Fibroblast of lung (primary cell): Measurements from ENCODE around the gene CMTM7. TPM values are rescaled to one million over a fixed set of nuclear protein-coding genes. Genes with fewer than 3 reads are reported as not detected.

Experiments used
- DNase-seq, 2 donors: peaks; one replicate each; pipeline versions ENCODE4 v3.0.0 to v3.0.0-alpha.2; 2010; ENCODE audit warnings: low read depth in 2 of 2
- H2AFZ ChIP-seq: 2 replicates; pipeline ENCODE4 v1.5.1; 2012; ENCODE audit warnings: low read length, control low read depth, inconsistent platforms
- H3K27ac ChIP-seq: 2 replicates; pipeline ENCODE4 v1.5.1; 2011; ENCODE audit warnings: low read length, control low read depth; ENCODE audit not compliant: insufficient read depth
- H3K27me3 ChIP-seq: 2 replicates; pipeline ENCODE4 v1.5.1; 2011; ENCODE audit warnings: mild to moderate bottlenecking, low read length; ENCODE audit not compliant: control insufficient read depth, insufficient read depth
- H3K36me3 ChIP-seq: 2 replicates; pipeline ENCODE4 v1.5.1; 2011; ENCODE audit warnings: low read length; ENCODE audit not compliant: control insufficient read depth, insufficient read depth
- H3K4me1 ChIP-seq: 2 replicates; pipeline ENCODE4 v1.5.1; 2011; ENCODE audit warnings: low read length; ENCODE audit not compliant: control insufficient read depth, insufficient read depth; ENCODE audit errors: extremely low read depth
- H3K4me2 ChIP-seq: 2 replicates; pipeline ENCODE4 v1.5.1; 2011; ENCODE audit warnings: low read length, control low read depth; ENCODE audit not compliant: insufficient read depth; ENCODE audit errors: extremely low read depth
- H3K4me3 ChIP-seq, 4 experiments: fragments of 200-600 bp in 1 of 4; sonication (generic) in 1 of 4; replicated peaks in 1 of 4; 2 replicates each; pipeline ENCODE4 v1.5.1; 2011 to 2016; ENCODE audit warnings: low read length in 4 of 4, low read depth in 3 of 4, mild to moderate bottlenecking in 3 of 4, control low read depth in 2 of 4, inconsistent platforms in 1 of 4, mixed read lengths in 1 of 4; ENCODE audit not compliant: insufficient read depth in 1 of 4; ENCODE audit errors: control extremely low read depth in 1 of 4
- H3K79me2 ChIP-seq: 2 replicates; pipeline ENCODE4 v1.5.1; 2012; ENCODE audit warnings: mild to moderate bottlenecking, low read length, inconsistent platforms; ENCODE audit not compliant: control insufficient read depth, insufficient read depth
- H3K9ac ChIP-seq: 2 replicates; pipeline ENCODE4 v1.5.1; 2011; ENCODE audit warnings: mild to moderate bottlenecking, low read length, control low read depth; ENCODE audit not compliant: insufficient read depth
- H3K9me3 ChIP-seq: 2 replicates; pipeline ENCODE4 v1.5.1; 2012; ENCODE audit warnings: low read depth, low read length; ENCODE audit not compliant: control insufficient read depth, insufficient read depth
- H4K20me1 ChIP-seq: 2 replicates; pipeline ENCODE4 v1.5.1; 2011; ENCODE audit warnings: low read length; ENCODE audit not compliant: control insufficient read depth, insufficient read depth; ENCODE audit errors: extremely low read depth
- EZH2 ChIP-seq: IDR thresholded peaks from 2 replicates; pipeline ENCODE4 v1.5.1; 2012; ENCODE audit warnings: low read length, control low read depth, mild to moderate bottlenecking; ENCODE audit errors: missing control alignments
- polyA plus RNA-seq, 2 donors: library from polyadenylated mRNA; depleted of rRNA in 1 of 2; stranded (reverse) in 1 of 2; unstranded in 1 of 2; fragments of >200 nt; gene quantifications; 2 replicates each; pipeline ENCODE4 v1.2.1, GENCODE V29; 2011 to 2012; ENCODE audit warnings: missing spikeins in 1 of 2
- total RNA-seq: library from RNA; depleted of rRNA; stranded (reverse); fragments of >200 nt; gene quantifications from 2 replicates; pipeline ENCODE4 v1.2.1, GENCODE V29; 2014
- TF ChIP-seq, protein P1 (sequence below), 2 donors: IDR thresholded peaks in 1 of 2; conservative IDR thresholded peaks in 1 of 2; 1 replicate in 1 of 2; 2 replicates in 1 of 2; pipeline ENCODE4 v1.5.1; 2011 to 2012; ENCODE audit warnings: low read length in 2 of 2, control low read depth in 1 of 2, inconsistent platforms in 1 of 2, low read depth in 1 of 2, mild to moderate bottlenecking in 1 of 2

Gene CMTM7
- total and polyA plus RNA-seq, 2 donors (not counting 1 experiment from before 2014, with no cell fraction given): 3.5 to 9.3 TPM

DNA sequence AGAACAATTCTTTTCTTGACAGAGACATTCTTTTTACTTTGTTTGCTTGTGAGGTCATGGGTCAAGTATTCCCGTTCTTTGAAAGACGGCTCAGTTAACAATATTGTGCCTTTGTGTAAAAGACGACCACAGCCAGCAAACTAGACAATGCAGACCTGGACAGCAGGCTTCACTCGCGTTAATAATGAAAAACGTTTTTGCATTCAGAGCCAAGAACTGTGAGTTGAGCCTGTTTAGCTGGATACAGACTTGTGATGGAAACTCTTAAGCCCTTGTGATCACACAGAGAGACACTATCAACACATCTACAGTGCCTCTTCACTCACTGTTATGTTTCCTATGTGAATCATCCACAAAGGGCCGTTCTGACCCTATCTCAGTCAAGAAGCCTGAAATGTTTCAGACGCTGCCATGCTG lies 37.3 kb upstream of the CMTM7 start:
- no peaks in the 10 kb centered on the region for H4K20me1 ChIP-seq
- no peaks in the 10 kb centered on the region for H3K36me3 ChIP-seq
- TF ChIP-seq, protein P1, sequence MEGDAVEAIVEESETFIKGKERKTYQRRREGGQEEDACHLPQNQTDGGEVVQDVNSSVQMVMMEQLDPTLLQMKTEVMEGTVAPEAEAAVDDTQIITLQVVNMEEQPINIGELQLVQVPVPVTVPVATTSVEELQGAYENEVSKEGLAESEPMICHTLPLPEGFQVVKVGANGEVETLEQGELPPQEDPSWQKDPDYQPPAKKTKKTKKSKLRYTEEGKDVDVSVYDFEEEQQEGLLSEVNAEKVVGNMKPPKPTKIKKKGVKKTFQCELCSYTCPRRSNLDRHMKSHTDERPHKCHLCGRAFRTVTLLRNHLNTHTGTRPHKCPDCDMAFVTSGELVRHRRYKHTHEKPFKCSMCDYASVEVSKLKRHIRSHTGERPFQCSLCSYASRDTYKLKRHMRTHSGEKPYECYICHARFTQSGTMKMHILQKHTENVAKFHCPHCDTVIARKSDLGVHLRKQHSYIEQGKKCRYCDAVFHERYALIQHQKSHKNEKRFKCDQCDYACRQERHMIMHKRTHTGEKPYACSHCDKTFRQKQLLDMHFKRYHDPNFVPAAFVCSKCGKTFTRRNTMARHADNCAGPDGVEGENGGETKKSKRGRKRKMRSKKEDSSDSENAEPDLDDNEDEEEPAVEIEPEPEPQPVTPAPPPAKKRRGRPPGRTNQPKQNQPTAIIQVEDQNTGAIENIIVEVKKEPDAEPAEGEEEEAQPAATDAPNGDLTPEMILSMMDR (conservative IDR thresholded peaks at IDR 0.05 in 1 of 2, IDR thresholded peaks at IDR 0.05 in 1 of 2; ENCODE audit: low read depth in 1 of 2, low read length in 2 of 2): no peak
- no peak for TF ChIP-seq EZH2
- no peaks in the 10 kb centered on the region for H3K9me3 ChIP-seq
- peak in 1 of 2 donors; percentile 47 for DNase-seq
- no peak overlapping the region for H3K4me3 ChIP-seq
- H3K27ac ChIP-seq: no peak overlapping the region
- no peaks in the 10 kb centered on the region for H3K79me2 ChIP-seq
- no peak overlapping the region for H3K9ac ChIP-seq
- H3K27me3 ChIP-seq: peaks cover 4% of the 10 kb centered on the region
- no peak overlapping the region for H3K4me2 ChIP-seq
- H2AFZ ChIP-seq: no peak overlapping the region
- H3K4me1 ChIP-seq: no peaks in the 10 kb centered on the region

DNA sequence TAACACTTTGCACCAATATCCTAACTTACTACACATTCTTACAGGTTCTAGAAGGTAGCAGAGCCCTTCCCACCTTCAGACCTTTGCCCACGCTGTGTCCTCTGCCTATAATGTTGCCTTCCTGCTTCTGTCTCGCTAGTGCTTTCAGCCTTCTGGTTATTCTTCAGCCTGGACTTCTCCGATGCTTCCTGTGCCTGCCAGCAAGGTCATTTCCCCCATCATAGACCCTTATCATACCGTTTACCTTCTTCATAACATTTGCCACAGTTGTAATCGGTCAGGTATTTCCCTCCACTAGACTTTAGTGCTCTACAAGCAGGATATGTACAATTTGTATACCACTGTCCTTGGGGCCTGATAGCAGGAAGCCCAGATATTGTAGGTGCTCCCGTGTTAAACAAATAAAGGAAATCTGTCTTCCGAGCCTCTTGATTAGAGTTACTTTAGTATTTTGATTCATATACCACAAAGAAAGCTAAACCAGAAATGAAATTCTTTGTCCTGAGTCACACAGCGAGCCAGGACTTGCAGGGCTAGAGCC lies 35.8 kb upstream of the CMTM7 start:
- Histone ChIP-seq H3K4me1 (no peaks in the 10 kb centered on the region), H3K27ac (no peak overlapping the region), H3K4me3 (no peak overlapping the region), H3K9me3 (no peaks in the 10 kb centered on the region), H3K27me3 (peaks cover 4% of the 10 kb centered on the region), H2AFZ (no peak overlapping the region), H4K20me1 (no peaks in the 10 kb centered on the region), H3K36me3 (no peaks in the 10 kb centered on the region), H3K9ac (no peak overlapping the region), H3K79me2 (no peaks in the 10 kb centered on the region), H3K4me2 (no peak overlapping the region)
- TF ChIP-seq, protein P1 (conservative IDR thresholded peaks at IDR 0.05 in 1 of 2, IDR thresholded peaks at IDR 0.05 in 1 of 2; ENCODE audit: low read depth in 1 of 2, low read length in 2 of 2): no peak
- TF ChIP-seq EZH2: no peak
- no peak for DNase-seq

DNA sequence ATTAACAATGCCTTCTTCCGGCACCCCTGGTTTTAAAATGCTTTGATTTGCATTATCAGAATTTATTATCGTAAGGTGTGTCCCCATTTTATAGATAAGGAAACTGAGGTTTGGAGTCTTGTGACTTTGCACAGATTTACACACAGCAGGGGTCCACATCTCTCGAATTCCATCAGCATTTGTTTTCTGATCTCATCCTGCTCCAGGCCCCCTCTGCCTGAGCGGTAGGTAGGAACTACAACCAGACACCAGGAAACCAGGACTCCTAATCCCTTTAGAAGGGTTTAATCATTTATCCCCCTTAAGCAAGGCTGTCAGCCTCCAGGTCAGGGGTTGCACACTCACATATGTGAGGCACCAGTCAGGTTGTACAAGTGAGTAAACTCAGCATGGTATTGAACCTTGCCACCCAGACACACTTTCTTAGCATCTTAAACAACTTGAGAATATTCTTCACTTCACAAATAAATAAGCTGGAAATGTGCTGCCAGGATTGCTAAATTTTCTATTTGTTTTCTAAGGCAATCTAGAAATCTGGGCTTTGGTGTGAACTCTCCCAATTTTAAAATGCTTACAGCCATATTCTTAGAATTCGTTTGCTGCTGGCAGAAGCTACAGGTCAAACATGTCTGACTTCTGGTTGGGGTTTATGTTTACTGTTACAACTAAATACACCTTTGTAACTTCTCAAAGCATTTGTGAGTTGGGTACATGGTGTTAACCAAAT lies 31.7 kb upstream of the CMTM7 start:
- H3K27ac ChIP-seq: no peak overlapping the region
- no peak overlapping the region for H3K4me2 ChIP-seq
- no peak overlapping the region for H3K4me3 ChIP-seq
- TF ChIP-seq EZH2: no peak
- TF ChIP-seq, protein P1 (conservative IDR thresholded peaks at IDR 0.05 in 1 of 2, IDR thresholded peaks at IDR 0.05 in 1 of 2; ENCODE audit: low read depth in 1 of 2, low read length in 2 of 2): no peak
- no peaks in the 10 kb centered on the region for H3K36me3 ChIP-seq
- H3K4me1 ChIP-seq: no peaks in the 10 kb centered on the region
- no peak for DNase-seq
- H4K20me1 ChIP-seq: no peaks in the 10 kb centered on the region
- H2AFZ ChIP-seq: no peak overlapping the region
- no peak overlapping the region for H3K9ac ChIP-seq
- H3K27me3 ChIP-seq: peaks cover 6% of the 10 kb centered on the region
- H3K79me2 ChIP-seq: no peaks in the 10 kb centered on the region
- no peaks in the 10 kb centered on the region for H3K9me3 ChIP-seq
